Effector memory CD8-positive, alpha-beta T cell (primary cell): Measurements from ENCODE around the gene SLC4A3.

ENCODE experiments used
- ATAC-seq: fragments of 150-1000 bp; cut with Tn5 transposase; replicated peaks from 2 replicates; pipeline ENCODE4 v1.10.0; 2021; ENCODE audit warnings: mild to moderate bottlenecking, moderate library complexity
- DNase-seq, 3 experiments: peaks; one replicate each; pipeline ENCODE4 v3.0.0; 2021
- H3K27ac Mint-ChIP-seq, 2 donors: one replicate each; pipeline ENCODE4 v1.8.0; 2022; ENCODE audit warnings: mild to moderate bottlenecking in 2 of 2, mixed read lengths in 2 of 2, moderate library complexity in 2 of 2
- H3K27me3 Mint-ChIP-seq, 2 donors: one replicate each; pipeline ENCODE4 v1.8.0; 2022; ENCODE audit warnings: mixed read lengths in 2 of 2
- H3K36me3 Mint-ChIP-seq: one replicate; pipeline ENCODE4 v1.8.0; 2022; ENCODE audit warnings: mild to moderate bottlenecking, moderate library complexity, mixed read lengths; ENCODE audit not compliant: insufficient read depth
- H3K4me1 Mint-ChIP-seq, 2 donors: one replicate each; pipeline ENCODE4 v1.8.0; 2022; ENCODE audit warnings: low read depth in 2 of 2, mixed read lengths in 2 of 2
- H3K4me3 Mint-ChIP-seq, 2 donors: one replicate each; pipeline ENCODE4 v1.8.0; 2022; ENCODE audit warnings: mild to moderate bottlenecking in 2 of 2, mixed read lengths in 2 of 2, moderate library complexity in 2 of 2
- H3K9me3 Mint-ChIP-seq, 2 donors: one replicate each; pipeline ENCODE4 v1.8.0; 2022; ENCODE audit warnings: mixed read lengths in 2 of 2

The SLC4A3 gene

GRCh38 chr2:219631904-219632759 lies 4.7 kb downstream of the SLC4A3 start:
- DNase-seq = no peak
- ATAC-seq = no peak
- H3K4me3 Mint-ChIP-seq = no peak overlapping the region
- no peaks in the 10 kb centered on the region for H3K9me3 Mint-ChIP-seq
- no peak overlapping the region for H3K27ac Mint-ChIP-seq
- H3K27me3 Mint-ChIP-seq = peaks cover 30 to 80% of the 10 kb centered on the region in 2 donors
- no peaks in the 10 kb centered on the region for H3K36me3 Mint-ChIP-seq
- no peaks in the 10 kb centered on the region for H3K4me1 Mint-ChIP-seq

GRCh38 chr2:219632760-219633105 lies 5.3 kb downstream of the SLC4A3 start:
- Mint-ChIP-seq H3K27me3 (peaks cover 34 to 78% of the 10 kb centered on the region in 2 donors), H3K9me3 (no peaks in the 10 kb centered on the region), H3K4me3 (no peak overlapping the region), H3K4me1 (no peaks in the 10 kb centered on the region), H3K27ac (no peak overlapping the region), H3K36me3 (no peaks in the 10 kb centered on the region)
- DNase-seq (no peak), ATAC-seq (no peak)

GRCh38 chr2:219633276-219634065 lies 6.0 kb downstream of the SLC4A3 start:
- no peak for DNase-seq
- H3K27me3 Mint-ChIP-seq = peaks cover 34 to 75% of the 10 kb centered on the region in 2 donors
- ATAC-seq = no peak
- no peaks in the 10 kb centered on the region for H3K4me1 Mint-ChIP-seq
- H3K36me3 Mint-ChIP-seq = no peaks in the 10 kb centered on the region
- H3K27ac Mint-ChIP-seq = no peak overlapping the region
- no peak overlapping the region for H3K4me3 Mint-ChIP-seq
- no peaks in the 10 kb centered on the region for H3K9me3 Mint-ChIP-seq

GRCh38 chr2:219634171-219634940 lies 6.9 kb downstream of the SLC4A3 start:
- DNase-seq = no peak
- H3K4me3 Mint-ChIP-seq = no peak overlapping the region
- H3K27me3 Mint-ChIP-seq = peaks cover 27 to 73% of the 10 kb centered on the region in 2 donors

GRCh38 chr2:219634951-219635751 lies 7.7 kb downstream of the SLC4A3 start:
- DNase-seq (no peak), ATAC-seq (no peak)
- H3K27ac Mint-ChIP-seq = no peak overlapping the region
- H3K36me3 Mint-ChIP-seq = no peaks in the 10 kb centered on the region
- no peak overlapping the region for H3K4me3 Mint-ChIP-seq
- no peaks in the 10 kb centered on the region for H3K9me3 Mint-ChIP-seq
- peaks cover 27 to 73% of the 10 kb centered on the region in 2 donors for H3K27me3 Mint-ChIP-seq
- peaks cover 5 to 8% of the 10 kb centered on the region in 2 donors for H3K4me1 Mint-ChIP-seq

More at GRCh38 chr2:219634171-219634940, 6.9 kb downstream of the SLC4A3 start:
- H3K4me1 Mint-ChIP-seq = peaks cover 5 to 8% of the 10 kb centered on the region in 2 donors
- ATAC-seq = no peak
- H3K9me3 Mint-ChIP-seq = no peaks in the 10 kb centered on the region
- no peak overlapping the region for H3K27ac Mint-ChIP-seq
- no peaks in the 10 kb centered on the region for H3K36me3 Mint-ChIP-seq

GRCh38 chr2:219636144-219636915 lies 8.9 kb downstream of the SLC4A3 start:
- Mint-ChIP-seq H3K4me1 (peaks cover 5 to 8% of the 10 kb centered on the region in 2 donors), H3K9me3 (no peaks in the 10 kb centered on the region), H3K27me3 (peaks cover 24 to 66% of the 10 kb centered on the region in 2 donors), H3K4me3 (no peak overlapping the region), H3K36me3 (no peaks in the 10 kb centered on the region), H3K27ac (peak overlapping the region in 1 of 2 donors; percentile 67)
- DNase-seq (no peak), ATAC-seq (no peak)

- no peak overlapping the region for H3K4me3 Mint-ChIP-seq
- no peaks in the 10 kb centered on the region for H3K9me3 Mint-ChIP-seq
- peaks cover 5 to 8% of the 10 kb centered on the region in 2 donors for H3K4me1 Mint-ChIP-seq
Measured at GRCh38 chr2:219636941-219637841, 9.8 kb downstream of the SLC4A3 start.

GRCh38 chr2:219637842-219638185 lies 10.4 kb downstream of the SLC4A3 start:
- H3K36me3 Mint-ChIP-seq = peaks cover 3% of the 10 kb centered on the region
- no peak overlapping the region for H3K4me3 Mint-ChIP-seq
- peaks cover 8 to 10% of the 10 kb centered on the region in 2 donors for H3K4me1 Mint-ChIP-seq
- ATAC-seq (no peak), DNase-seq (no peak)
- H3K27ac Mint-ChIP-seq = no peak overlapping the region
- peaks cover 18 to 73% of the 10 kb centered on the region in 2 donors for H3K27me3 Mint-ChIP-seq
- no peaks in the 10 kb centered on the region for H3K9me3 Mint-ChIP-seq

More at GRCh38 chr2:219636941-219637841, 9.8 kb downstream of the SLC4A3 start:
- Mint-ChIP-seq H3K27ac (peak overlapping the region in 1 of 2 donors; percentile 67), H3K36me3 (peaks cover under 1% of the 10 kb centered on the region), H3K27me3 (peaks cover 18 to 67% of the 10 kb centered on the region in 2 donors)
- ATAC-seq = no peak
- DNase-seq = no peak

GRCh38 chr2:219638217-219638947 lies 11.0 kb downstream of the SLC4A3 start:
- Mint-ChIP-seq H3K27ac (no peak overlapping the region), H3K4me3 (no peak overlapping the region), H3K4me1 (peaks cover 8 to 11% of the 10 kb centered on the region in 2 donors), H3K27me3 (peaks cover 18 to 74% of the 10 kb centered on the region in 2 donors), H3K36me3 (peaks cover 3% of the 10 kb centered on the region), H3K9me3 (no peaks in the 10 kb centered on the region)
- DNase-seq (no peak), ATAC-seq (no peak)

- no peak overlapping the region for H3K27ac Mint-ChIP-seq
- peak; percentile 18 for ATAC-seq
Measured at GRCh38 chr2:219638948-219639755, 11.7 kb downstream of the SLC4A3 start.

More at GRCh38 chr2:219638948-219639755, 11.7 kb downstream of the SLC4A3 start:
- peaks cover 18 to 74% of the 10 kb centered on the region in 2 donors for H3K27me3 Mint-ChIP-seq
- peaks cover 8 to 11% of the 10 kb centered on the region in 2 donors for H3K4me1 Mint-ChIP-seq
- no peak overlapping the region for H3K4me3 Mint-ChIP-seq
- DNase-seq = no peak
- peaks cover 3% of the 10 kb centered on the region for H3K36me3 Mint-ChIP-seq
- H3K9me3 Mint-ChIP-seq = no peaks in the 10 kb centered on the region
